GM19452 (cell line): ENCODE results near the gene LIME1.

Experiments used
- ATAC-seq: cut with Tn5 transposase; IDR thresholded peaks from one replicate; pipeline ENCODE4 v1.9.1; 2021; ENCODE audit not compliant: unreplicated experiment

The LIME1 gene, protein sequence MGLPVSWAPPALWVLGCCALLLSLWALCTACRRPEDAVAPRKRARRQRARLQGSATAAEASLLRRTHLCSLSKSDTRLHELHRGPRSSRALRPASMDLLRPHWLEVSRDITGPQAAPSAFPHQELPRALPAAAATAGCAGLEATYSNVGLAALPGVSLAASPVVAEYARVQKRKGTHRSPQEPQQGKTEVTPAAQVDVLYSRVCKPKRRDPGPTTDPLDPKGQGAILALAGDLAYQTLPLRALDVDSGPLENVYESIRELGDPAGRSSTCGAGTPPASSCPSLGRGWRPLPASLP

DNA sequence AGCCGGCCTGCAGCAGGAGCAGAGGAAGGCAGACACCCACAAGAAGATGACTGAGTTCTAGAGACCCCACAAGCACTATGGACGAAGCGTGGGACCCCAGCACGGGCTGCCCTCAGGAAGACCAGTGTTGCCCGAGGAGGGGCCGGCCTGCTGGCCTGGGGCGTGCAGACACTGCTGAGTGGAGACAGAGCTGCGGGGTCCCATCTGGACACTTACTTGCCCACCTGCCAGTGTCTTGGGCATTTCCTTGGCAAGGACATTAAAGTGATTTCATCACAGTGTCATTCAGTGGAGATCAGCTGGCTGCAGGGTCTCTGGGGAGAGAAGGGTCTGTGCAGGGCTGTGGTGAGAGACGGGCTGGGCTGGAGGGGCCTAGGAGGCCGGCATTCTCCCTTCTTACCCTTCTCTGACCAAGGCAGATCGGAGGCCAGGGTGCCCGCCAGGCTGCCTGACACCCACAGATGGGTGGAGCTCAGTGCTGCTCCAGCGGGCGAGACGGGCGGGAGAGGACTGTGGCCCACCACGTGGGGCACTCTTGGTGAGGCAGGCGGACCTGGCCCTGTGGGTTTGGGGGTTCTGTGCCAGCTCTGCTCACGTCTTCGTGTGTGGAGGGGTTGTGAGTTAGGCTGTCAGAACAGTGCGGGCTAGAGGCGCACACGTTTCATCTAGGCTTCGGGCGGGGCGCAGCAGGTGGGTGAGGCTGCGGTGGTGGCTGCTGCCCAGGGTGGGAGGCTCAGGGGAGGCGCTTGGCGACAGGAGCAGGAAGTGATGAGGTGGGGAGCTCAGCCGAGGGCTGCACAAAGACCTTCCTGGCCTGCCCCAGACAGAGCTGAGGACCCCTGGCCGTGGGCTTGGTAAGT, at the start of gene LIME1:
TSS of gene LIME1 (plus strand) at position 806 of the 860 bp plus-strand sequence. CDS start 886 bp downstream, outside the sequence.
- ATAC-seq: no peak

DNA sequence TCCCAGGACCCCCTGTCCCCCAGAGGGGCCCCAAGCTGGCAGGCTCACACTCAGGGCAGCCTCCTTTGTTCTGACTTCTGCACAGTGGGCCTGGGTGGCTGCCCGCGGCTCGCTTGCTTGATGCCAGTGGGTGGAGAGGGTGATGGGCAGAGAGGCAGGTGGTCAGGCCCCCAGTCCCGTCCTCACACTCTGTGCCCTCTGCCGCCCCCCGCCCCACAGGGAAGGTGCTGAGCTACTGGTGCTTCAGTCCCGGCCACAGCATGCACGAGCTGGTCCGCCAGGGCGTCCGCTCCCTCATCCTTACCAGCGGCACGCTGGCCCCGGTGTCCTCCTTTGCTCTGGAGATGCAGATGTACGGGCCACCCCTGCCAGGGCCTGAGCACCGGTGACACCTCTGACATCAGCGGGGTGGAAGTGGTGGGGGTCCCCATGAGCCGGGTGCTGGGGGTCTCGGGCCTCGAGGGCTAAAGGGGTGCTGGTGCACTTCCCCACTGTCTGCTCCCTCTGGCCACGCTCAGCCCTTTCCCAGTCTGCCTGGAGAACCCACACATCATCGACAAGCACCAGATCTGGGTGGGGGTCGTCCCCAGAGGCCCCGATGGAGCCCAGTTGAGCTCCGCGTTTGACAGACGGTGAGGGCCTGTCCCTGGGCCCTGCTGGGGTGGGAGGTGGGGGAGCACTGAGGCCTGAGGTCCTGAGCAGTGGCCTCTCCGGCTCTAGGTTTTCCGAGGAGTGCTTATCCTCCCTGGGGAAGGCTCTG, 48.9 kb upstream of the LIME1 start:
- ATAC-seq: no peak

DNA sequence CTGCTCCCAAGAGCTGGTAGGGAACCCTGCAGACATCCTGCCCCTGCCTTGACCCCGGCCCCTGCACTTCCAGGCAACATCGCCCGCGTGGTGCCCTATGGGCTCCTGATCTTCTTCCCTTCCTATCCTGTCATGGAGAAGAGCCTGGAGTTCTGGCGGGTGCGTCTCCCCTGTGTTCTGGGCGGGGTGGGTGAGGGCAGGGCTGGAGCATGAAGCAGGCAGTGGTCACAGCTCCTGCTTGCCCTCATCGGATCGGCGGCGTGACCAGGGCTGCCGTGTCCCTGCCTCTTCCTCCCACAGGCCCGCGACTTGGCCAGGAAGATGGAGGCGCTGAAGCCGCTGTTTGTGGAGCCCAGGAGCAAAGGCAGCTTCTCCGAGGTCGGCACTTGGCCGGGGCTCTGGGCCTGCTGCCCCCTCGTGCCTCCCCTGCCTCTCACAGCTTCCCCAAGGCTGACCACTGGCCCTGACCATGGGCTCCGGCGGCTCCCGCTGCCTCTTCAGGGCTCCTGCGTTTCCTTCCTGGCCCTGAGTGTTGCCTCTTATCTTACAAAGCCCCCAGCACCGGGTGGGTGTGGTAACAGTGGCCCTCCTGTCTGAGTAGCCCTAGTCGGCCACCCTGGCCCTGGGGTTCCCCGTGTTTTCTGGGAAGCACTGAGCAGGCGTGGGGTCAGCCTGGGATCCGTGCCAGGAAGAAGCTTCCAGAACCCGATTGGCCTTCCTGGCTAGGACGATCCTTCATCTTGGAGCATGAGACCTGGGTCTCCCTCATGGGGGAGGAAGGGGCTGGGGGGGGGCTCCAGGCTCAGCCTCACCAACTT, 48.0 kb upstream of the LIME1 start:
- ATAC-seq: no peak

DNA sequence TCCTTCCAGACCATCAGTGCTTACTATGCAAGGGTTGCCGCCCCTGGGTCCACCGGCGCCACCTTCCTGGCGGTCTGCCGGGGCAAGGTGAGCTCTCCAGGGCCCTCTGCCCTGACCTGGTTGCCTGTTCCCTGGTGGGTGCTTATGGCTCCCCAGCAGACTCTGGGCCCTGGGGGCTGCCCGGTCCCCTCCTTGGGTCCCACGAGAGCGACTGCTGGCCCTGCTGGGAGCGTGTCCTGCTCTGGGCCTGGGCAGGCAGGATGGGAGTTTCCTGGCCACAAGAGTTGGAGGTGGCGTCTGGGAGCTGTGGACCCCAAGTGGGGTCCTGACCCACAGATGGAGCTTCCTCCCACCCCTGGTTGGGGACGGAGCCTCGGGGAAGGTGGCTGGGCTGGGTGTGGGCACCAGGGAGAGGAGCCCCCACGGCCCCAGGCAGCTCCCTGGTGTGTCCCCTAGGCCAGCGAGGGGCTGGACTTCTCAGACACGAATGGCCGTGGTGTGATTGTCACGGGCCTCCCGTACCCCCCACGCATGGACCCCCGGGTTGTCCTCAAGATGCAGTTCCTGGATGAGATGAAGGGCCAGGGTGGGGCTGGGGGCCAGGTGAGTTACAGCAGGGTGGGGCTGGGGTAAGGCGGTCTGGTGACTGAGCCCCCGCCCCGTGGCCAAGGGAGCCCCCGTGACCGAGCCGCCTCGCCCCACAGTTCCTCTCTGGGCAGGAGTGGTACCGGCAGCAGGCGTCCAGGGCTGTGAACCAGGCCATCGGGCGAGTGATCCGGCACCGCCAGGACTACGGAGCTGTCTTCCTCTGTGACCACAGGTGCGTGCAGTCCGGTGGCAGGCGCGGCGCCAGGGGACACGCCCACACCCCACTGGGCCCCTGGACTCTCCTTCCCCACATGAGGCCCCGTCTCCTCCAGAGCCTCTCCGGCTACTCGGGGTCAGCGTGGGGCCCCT, 47.1 kb upstream of the LIME1 start:
- ATAC-seq: no peak

DNA sequence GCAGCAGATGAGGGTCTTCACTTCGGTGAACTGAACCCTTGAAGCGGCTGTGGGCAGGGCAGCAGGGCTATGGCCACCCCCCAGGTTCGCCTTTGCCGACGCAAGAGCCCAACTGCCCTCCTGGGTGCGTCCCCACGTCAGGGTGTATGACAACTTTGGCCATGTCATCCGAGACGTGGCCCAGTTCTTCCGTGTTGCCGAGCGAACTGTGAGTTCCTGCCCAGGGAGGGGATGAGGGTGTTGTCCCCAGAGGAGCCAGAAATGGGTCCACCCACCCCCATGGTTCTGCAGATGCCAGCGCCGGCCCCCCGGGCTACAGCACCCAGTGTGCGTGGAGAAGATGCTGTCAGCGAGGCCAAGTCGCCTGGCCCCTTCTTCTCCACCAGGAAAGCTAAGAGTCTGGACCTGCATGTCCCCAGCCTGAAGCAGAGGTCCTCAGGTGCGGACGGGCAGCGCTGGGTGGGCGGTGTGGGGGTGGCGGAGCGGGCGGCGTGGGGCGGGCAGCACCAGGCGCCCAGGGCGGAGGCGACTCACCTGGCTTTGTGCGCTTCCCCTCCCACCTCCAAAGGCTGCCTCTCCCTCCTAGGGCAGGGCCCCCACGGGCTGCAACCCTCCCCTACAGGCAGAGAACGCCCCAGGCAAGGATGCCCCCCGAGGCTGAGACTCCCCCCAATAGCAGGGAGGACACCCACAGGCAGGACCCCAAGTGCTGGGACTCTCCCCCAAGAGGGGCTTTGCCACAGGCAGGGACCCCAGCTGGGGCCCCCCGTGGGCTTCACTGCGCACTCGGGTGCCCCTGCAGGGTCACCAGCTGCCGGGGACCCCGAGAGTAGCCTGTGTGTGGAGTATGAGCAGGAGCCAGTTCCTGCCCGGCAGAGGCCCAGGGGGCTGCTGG, 46.2 kb upstream of the LIME1 start:
- no peak for ATAC-seq

DNA sequence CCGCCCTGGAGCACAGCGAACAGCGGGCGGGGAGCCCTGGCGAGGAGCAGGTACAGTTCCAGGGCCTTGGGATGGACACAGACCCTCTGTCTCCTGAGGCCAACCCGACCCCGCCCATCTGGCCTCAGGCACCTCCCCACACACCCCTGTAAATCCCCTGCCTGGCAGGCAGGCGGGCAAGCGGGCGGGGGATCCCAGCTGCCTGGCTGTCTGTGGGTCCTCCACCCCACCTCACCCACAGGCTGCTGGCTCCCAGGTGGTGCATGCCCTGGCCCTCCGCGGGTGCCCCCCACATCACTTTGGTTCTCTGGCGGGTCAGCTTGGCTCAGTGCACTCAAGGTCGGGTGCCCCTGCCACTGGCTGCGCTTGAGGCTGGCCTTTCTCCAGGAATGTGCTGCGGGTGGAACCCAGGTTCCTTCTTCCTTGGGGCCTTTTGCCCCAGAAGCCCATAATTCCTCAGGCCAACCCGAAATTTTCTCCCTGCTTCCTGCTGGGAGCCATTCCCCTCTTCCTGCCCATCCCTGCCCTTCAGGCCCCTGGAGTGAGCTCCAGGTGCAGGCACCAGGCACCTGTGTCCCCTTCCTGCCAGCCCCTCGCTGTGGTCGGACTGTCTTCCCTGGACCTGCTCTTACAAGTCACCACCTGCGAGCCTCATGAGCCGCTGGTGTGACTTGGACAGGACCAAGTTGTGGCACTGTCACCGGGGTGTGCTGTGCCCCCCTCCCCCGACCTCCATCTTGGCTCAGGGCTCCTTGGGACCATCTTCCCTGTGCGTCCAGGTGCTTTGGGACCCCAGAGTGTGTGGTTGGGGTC, 45.4 kb upstream of the LIME1 start:
- no peak for ATAC-seq

DNA sequence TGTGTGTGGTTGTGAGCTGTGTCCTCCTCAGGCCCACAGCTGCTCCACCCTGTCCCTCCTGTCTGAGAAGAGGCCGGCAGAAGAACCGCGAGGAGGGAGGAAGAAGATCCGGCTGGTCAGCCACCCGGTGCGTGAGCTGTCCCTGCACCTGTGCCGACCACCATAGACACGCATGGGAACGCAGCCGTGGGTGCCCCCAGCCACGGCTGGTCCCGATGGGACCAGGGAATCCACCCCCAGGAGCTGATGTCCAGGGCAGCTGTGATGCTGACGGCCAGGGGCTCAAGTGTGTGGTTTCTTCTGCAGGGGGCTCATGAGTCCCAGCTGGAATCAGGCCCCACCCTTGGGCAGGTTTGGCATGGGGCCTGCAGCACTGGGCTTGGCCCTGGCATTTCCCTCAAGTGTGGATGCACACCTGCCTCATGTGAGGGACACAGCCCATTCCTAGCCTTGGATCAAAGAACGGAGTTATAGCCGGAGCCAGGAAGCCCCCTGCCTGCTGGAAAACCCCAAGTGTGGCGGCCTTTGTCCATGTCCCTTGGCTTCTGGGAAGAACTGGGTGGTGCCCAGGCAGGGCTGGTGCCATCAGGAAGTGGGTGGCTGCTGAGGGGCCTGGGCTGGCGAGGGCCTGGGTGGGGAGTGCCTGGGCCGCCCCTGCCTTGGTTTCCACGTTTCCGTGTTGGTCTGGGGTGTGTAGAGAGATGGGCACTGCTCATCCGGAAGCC, 44.6 kb upstream of the LIME1 start:
- ATAC-seq: no peak

DNA sequence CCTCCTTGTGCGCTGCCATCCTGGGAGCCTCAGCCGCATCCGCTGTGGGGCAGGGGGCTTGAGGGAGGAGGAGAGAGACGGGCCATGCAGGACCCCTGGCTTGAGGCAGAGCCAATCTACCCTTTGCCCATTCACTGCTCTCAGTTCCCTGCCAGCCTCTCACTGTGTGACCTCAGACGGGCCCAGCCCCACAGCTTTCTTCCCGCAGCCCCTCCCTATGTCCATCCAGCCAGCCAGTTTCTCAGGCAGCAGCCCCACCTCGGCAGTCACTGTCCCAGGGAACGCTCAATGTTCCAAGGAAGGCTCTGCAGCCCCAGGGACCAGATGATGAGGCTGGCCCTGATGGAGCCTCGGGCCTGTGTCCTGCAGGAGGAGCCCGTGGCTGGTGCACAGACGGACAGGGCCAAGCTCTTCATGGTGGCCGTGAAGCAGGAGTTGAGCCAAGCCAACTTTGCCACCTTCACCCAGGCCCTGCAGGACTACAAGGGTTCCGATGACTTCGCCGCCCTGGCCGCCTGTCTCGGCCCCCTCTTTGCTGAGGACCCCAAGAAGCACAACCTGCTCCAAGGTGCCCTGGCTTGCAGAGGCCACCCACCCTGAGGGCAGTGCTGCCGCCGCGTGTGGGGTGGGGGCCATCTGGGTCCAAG, 43.9 kb upstream of the LIME1 start:
- no peak for ATAC-seq

DNA sequence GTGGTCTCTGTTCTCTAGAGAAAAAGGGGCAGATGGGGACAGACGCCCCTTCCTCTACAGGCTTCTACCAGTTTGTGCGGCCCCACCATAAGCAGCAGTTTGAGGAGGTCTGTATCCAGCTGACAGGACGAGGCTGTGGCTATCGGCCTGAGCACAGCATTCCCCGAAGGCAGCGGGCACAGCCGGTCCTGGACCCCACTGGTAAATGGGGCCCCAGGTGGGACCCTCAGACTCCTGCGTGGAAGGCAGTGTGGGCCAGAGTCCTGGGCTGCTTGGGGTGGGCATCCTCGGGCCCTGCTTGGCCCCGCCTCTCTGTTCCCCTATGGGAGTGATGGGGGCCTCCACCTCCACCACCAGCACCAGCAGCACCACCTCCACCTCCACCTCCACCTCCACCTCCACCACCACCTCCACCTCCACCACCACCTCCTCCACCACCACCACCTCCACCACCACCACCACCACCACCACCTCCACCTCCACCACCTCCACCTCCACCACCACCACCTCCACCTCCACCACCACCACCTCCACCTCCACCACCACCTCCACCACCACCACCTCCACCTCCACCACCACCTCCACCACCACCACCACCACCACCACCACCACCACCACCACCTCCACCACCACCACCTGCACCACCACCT, 43.3 kb upstream of the LIME1 start:
- no peak for ATAC-seq

DNA sequence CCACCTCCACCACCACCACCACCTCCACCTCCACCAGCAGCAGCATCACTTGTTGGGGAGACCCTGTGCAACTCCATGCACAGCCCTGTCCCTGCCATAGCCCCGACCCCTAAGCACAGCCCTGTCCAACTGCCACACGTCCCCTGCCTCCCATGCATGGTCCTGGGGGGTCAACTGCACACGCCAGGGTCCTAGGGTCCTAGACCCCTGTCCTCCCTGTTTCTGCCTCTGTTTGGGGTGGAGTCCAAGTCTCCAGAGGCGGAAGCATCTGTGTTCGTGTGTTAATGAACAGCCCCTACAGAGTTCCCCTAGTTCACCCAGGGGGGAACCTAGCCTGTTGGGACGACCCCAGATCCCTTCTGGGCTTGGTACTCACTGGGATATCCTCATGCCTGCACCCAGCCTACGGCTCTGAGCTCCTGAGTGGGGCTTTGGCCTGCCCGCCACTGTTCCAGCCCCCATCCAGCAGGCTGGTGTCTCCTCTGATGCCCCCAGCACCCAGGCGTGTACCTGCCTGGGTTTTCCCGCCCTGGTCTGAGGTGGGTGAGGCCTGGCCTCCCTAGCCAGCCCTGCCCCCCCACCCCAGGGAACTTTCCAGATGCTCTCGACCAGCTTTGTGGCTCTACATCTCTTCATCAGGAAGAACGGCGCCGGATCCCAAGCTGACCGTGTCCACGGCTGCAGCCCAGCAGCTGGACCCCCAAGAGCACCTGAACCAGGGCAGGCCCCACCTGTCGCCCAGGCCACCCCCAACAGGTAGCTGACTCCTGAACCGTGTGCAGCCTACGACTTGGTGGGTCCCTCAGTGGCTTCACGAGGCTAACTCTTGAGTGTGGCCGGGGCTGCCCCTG, 42.5 kb upstream of the LIME1 start:
- ATAC-seq: no peak

DNA sequence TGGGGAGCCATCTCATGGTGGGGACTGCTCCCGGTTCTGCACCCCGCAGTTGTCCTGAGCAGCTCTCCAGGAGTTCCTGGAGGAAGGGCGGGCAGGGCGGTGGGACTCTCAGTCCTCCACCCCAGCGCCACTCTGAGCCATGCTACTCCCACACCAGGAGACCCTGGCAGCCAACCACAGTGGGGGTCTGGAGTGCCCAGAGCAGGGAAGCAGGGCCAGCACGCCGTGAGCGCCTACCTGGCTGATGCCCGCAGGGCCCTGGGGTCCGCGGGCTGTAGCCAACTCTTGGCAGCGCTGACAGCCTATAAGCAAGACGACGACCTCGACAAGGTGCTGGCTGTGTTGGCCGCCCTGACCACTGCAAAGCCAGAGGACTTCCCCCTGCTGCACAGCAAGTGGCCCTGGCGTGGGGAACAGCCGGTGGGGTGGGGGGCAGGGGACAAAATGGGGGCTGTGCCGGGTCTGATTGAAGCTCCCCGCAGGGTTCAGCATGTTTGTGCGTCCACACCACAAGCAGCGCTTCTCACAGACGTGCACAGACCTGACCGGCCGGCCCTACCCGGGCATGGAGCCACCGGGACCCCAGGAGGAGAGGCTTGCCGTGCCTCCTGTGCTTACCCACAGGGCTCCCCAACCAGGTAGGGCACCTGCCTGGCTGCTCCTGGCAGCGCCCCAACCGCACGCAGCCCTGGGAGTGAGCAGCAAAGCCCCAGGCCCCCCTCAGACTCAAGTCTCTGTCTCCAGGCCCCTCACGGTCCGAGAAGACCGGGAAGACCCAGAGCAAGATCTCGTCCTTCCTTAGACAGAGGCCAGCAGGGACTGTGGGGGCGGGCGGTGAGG, 41.7 kb upstream of the LIME1 start:
- no peak for ATAC-seq

DNA sequence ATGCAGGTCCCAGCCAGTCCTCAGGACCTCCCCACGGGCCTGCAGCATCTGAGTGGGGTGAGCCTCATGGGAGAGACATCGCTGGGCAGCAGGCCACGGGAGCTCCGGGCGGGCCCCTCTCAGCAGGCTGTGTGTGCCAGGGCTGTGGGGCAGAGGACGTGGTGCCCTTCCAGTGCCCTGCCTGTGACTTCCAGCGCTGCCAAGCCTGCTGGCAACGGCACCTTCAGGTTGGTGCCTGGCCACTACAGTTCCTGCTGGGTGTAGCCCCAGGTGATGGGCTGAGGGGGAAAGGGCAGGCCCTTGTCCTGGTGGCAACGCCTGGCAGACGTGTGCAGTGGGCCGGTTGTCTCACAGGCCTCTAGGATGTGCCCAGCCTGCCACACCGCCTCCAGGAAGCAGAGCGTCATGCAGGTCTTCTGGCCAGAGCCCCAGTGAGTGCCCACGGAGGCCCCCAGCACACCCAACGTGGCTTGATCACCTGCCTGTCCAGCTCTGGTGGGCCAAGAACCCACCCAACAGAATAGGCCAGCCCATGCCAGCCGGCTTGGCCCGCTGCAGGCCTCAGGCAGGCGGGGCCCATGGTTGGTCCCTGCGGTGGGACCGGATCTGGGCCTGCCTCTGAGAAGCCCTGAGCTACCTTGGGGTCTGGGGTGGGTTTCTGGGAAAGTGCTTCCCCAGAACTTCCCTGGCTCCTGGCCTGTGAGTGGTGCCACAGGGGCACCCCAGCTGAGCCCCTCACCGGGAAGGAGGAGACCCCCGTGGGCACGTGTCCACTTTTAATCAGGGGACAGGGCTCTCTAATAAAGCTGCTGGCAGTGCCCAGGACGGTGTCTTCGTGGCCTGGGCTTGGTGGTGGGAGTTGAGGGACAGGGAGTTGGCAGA, 40.8 kb upstream of the LIME1 start:
- ATAC-seq: no peak

DNA sequence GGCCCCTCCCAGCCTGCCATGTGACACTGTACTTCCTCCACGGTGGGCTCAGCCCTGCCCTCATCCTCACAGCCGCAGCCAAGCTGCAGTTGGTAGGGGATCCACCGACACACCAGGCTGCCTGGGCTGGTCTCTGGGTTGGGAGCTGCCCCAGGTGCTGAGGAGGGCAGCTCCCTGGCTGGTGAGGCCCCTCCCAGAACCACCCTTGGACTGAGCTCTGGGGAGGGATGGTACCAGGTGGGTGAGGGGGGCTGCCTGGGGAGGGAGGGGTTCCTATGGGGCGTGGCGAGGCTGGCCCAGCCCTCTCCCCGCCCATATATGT, 40.2 kb upstream of the LIME1 start:
- no peak for ATAC-seq
